H54 (cell line): ENCODE measurements around the gene GLI3.
A peak's percentile ranks its signal among the peaks of the same experiment; 100 is the strongest.

Experiments used
- DNase-seq: peaks from one replicate; pipeline ENCODE4 v3.0.0; 2011; ENCODE audit warnings: low spot score, mixed read lengths; ENCODE audit not compliant: insufficient read length
- FAIRE-seq: peaks from 3 replicates; lab custom pipeline; 2011; peaks lifted over from hg19 to GRCh38; lab: Jason Lieb, UNC
- POLR2A ChIP-seq: IDR thresholded peaks from 2 replicates; pipeline ENCODE4 v1.6.1; 2011; ENCODE audit warnings: low read depth, mild to moderate bottlenecking, low read length

Gene GLI3

GRCh38 chr7:41931263-41931646 lies 305.8 kb downstream of the GLI3 start:
- FAIRE-seq (no peak), DNase-seq (no peak)

DNA sequence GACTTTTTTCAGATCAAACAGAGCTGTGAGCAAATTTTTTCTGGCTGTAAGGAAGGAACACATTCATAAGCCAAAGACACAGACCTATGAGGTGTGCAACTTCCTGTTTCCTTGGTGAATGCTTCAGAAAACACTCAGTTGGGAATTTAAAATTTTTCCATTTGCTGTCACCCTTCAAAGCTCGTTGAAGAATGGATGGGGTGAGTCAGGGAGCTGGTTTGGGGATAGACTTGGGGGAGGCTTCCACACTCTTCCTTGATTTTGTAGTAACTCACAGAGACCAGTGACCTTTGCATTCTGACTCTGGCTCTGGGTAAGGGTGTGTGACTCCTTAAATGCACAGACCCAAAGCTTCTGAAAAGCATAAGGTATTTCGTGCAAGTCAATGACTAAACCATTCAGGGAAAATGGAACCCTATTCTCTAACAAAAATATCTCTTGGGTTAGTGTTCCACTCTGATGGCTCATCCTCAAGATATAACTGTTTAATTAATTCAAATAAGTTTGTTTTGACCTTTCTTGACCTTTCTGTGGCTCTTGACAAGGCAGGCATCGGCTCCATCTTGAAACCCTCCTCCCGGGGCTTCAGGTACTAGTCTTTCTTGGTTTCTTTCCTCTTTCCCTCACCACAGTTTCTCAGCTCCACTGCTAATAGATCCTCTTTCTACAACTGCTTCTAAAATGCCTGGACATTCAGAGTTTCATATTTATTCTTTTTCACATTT lies 306.3 kb downstream of the GLI3 start:
- TF ChIP-seq POLR2A: no peak
- FAIRE-seq: peak; percentile 36
- peak; percentile 32 for DNase-seq

More at GRCh38 chr7:41931263-41931646, 305.8 kb downstream of the GLI3 start:
- TF ChIP-seq POLR2A: no peak

DNA sequence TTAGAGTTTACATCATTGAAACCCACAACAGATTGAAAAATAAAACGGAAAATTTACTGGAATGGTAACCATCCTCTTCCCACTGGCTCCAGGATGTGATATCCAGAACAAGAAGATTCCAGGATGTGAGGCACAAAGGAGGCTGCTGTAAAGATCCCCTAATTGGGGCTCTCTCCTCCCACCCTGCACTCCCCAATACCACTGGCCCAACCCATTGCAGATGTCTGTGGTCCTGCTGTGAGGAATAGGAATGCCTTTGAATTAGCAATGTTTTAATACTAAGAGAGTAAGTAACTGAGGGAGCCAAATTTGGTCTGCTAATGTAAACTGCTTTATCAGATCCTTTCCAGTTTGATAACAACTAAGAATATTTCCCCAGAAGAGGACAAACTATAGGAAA lies 308.2 kb downstream of the GLI3 start:
- no peak for DNase-seq
- no peak for TF ChIP-seq POLR2A
- no peak for FAIRE-seq

DNA sequence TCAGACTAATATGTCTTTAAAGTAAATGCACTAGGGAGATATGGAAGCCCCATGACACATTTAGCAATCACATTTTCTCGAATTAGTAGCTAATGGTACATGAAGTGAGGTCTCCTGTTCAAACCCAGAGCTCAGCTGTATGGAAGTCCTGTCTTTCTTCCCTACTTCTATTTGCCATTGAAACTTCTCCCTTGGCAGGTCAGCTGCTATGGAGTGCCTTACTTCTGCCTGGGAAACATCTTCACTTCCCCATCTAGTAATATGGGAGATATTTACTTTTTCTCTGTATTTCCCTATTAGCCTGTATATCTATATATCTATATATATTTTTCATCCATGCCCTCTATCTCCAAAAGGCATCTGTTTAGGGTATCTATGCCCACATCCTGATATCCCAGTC lies 308.8 kb downstream of the GLI3 start:
- FAIRE-seq (no peak), DNase-seq (no peak)
- TF ChIP-seq POLR2A: no peak

DNA sequence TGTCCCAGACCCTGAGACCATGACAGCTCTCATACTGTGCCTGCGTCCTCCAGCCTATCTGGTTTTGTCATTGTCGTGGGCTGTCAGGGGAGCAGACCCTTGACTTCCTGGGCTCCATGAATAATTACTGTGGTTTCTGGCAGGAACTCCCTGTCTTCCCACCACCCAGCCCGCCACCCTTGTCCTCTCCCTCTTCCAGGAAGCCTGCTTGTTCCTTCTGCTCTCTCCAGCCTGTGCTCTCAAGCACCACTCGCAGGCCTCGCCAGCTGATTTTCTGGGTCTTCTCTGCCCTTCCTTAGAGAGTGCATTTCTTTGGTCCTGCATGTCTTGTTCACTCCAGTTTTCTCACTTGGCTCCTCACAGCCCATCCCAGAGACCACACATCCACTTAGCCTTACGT lies 309.6 kb downstream of the GLI3 start:
- FAIRE-seq (no peak), DNase-seq (no peak)
- no peak for TF ChIP-seq POLR2A

DNA sequence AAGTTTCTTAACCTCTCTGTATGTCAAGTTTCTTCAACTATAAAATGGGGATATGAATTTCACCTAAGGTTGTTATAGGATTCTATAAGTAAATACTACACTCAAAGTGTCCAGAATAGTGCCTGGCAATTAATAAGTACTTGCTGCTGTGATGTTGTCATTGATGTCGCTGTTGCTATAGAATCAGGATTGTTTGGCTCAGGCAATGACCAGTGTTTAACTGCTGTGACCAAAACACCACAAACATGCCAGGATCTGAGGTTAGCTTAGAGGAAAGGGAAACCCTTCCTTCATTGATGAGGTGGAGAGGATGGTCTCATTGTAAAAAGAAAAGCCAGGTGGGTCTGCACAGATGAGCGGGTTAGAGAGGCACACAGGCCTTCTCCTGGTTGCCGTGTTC lies 311.1 kb downstream of the GLI3 start:
- FAIRE-seq: no peak
- no peak for DNase-seq
- no peak for TF ChIP-seq POLR2A

- no peak for FAIRE-seq
- TF ChIP-seq POLR2A: no peak
- no peak for DNase-seq
These were observed 312.2 kb downstream of the GLI3 start for GRCh38 chr7:41924796-41925195.

GRCh38 chr7:41922373-41922772 lies 314.6 kb downstream of the GLI3 start:
- no peak for FAIRE-seq
- DNase-seq: no peak
- no peak for TF ChIP-seq POLR2A

DNA sequence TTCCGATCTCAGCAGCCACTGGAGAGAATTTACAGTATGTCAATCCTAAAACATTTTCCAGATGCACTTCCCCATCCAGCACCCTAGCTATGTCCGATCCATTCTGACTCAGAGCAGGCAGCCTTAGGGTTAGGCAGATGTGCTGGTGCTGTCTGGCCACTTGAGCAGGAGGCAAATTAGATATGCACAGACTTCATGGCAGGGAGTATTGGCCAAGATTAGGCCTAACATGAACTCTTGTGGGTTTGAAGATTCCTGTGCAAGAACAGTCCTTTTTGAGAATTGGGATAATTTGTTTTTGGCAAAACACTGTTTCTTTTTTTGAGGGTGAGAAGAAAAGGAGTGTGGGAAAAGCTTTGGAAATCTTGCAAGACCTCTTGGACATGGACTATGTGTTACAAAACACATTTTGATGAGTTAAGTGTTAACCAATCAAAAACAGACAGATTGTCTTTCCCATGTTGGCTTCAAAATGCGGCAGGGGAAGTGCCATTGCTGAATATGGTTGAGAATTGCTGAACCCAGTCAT lies 315.5 kb downstream of the GLI3 start:
- no peak for TF ChIP-seq POLR2A
- FAIRE-seq (no peak), DNase-seq (no peak)

- FAIRE-seq (no peak), DNase-seq (no peak)
- TF ChIP-seq POLR2A: no peak
These were observed 318.4 kb downstream of the GLI3 start for GRCh38 chr7:41918597-41918996.

DNA sequence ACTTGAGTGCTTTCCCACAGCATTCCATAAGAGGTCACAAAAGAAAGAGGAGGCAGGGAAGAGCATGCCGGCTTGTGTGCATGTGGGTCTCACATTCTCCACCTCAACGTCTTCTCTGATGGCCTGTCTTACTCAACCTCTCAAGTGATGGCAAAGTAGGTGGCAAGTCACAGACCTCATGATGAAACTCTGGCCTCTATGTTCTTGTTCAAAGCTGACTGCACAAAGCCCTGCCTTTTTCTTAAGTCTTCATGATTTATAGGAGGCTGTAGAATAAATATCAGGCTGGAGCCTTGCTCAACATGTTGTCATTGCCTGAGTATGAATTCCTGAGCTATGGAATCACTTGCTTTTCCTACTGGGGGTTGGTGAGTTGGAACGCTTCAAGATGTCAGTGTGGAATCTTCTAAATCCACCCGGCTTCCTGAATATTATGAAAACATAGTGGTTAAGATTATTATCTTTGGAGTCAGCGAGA lies 320.5 kb downstream of the GLI3 start:
- no peak for TF ChIP-seq POLR2A
- peak; percentile 96 for FAIRE-seq
- DNase-seq: peak; percentile 66

GRCh38 chr7:41915871-41916270 lies 321.1 kb downstream of the GLI3 start:
- no peak for FAIRE-seq
- TF ChIP-seq POLR2A: no peak
- no peak for DNase-seq

- TF ChIP-seq POLR2A: no peak
- DNase-seq: no peak
- no peak for FAIRE-seq
These were observed 324.0 kb downstream of the GLI3 start for GRCh38 chr7:41912851-41913567.

- no peak for TF ChIP-seq POLR2A
- DNase-seq (no peak), FAIRE-seq (no peak)
These were observed 324.6 kb downstream of the GLI3 start for GRCh38 chr7:41912426-41912825.
